CD14-positive monocyte (primary cell): ENCODE measurements around the gene TXNDC17. TPM values are rescaled to one million over a fixed set of nuclear protein-coding genes. Genes with fewer than 3 reads are reported as not detected.
"Not testable (repeated sequence)": the region's sequence is repeated elsewhere in the genome, so short reads cannot be mapped to it uniquely, and the experiment has no call there.

ENCODE experiments used
- DNase-seq, 3 donors: peaks; one replicate each; pipeline ENCODE4 v3.0.0-alpha.2; 2011 to 2022
- H2AFZ ChIP-seq: 2 replicates; pipeline ENCODE4 v1.6.0; 2012; ENCODE audit warnings: mild to moderate bottlenecking, low read depth, low read length, inconsistent platforms; ENCODE audit not compliant: insufficient read depth, poor library complexity, severe bottlenecking
- H3K27ac ChIP-seq, 2 donors: 1 replicate in 1 of 2; 2 replicates in 1 of 2; pipeline ENCODE4 v1.5.1; 2012 to 2013; ENCODE audit warnings: low read length in 2 of 2, control low read depth in 1 of 2, inconsistent platforms in 1 of 2, low read depth in 1 of 2, mild to moderate bottlenecking in 1 of 2
- H3K27me3 ChIP-seq, 2 donors: one replicate each; pipeline versions ENCODE4 v1.6.0 to v1.6.1; 2011 to 2013; ENCODE audit warnings: low read length in 2 of 2; ENCODE audit not compliant: control insufficient read depth in 2 of 2, insufficient read depth in 2 of 2
- H3K36me3 ChIP-seq, 2 donors: replicated peaks in 1 of 2; 1 replicate in 1 of 2; 2 replicates in 1 of 2; pipeline versions ENCODE4 v1.5.1 to v1.6.1; 2012 to 2013; ENCODE audit warnings: low read length in 2 of 2, control low read depth in 1 of 2, inconsistent platforms in 1 of 2, mild to moderate bottlenecking in 1 of 2; ENCODE audit not compliant: insufficient read depth in 2 of 2, control insufficient read depth in 1 of 2
- H3K4me1 ChIP-seq, 2 donors: 1 replicate in 1 of 2; 2 replicates in 1 of 2; pipeline versions ENCODE4 v1.5.1 to v1.6.1; 2012 to 2013; ENCODE audit warnings: low read length in 2 of 2, control low read depth in 1 of 2, inconsistent platforms in 1 of 2, mild to moderate bottlenecking in 1 of 2, moderate library complexity in 1 of 2; ENCODE audit not compliant: insufficient read depth in 2 of 2, control insufficient read depth in 1 of 2
- H3K4me2 ChIP-seq: replicated peaks from 2 replicates; pipeline ENCODE3; 2012; ENCODE audit warnings: low read length, moderate library complexity, mild to moderate bottlenecking; ENCODE audit not compliant: poor library complexity, severe bottlenecking; ENCODE audit errors: extremely low read depth
- H3K4me3 ChIP-seq, 3 experiments: fragments of 200-600 bp in 1 of 3; sonication (generic) in 1 of 3; replicated peaks in 1 of 3; 1 replicate in 2 of 3; 2 replicates in 1 of 3; pipeline ENCODE4 v1.5.1; 2011 to 2013; ENCODE audit warnings: low read length in 3 of 3, mild to moderate bottlenecking in 3 of 3, control low read depth in 2 of 3, low read depth in 2 of 3, inconsistent platforms in 1 of 3, moderate library complexity in 1 of 3
- H3K79me2 ChIP-seq: 2 replicates; pipeline ENCODE4 v1.6.0; 2012; ENCODE audit warnings: mild to moderate bottlenecking, control low read depth, inconsistent platforms, low read length, moderate library complexity; ENCODE audit not compliant: insufficient read depth
- H3K9ac ChIP-seq: 2 replicates; pipeline ENCODE4 v1.6.0; 2017; ENCODE audit warnings: low read length, mild to moderate bottlenecking; ENCODE audit not compliant: insufficient read depth, poor library complexity, severe bottlenecking
- H3K9me3 ChIP-seq, 2 donors: replicated peaks in 1 of 2; 1 replicate in 1 of 2; 2 replicates in 1 of 2; pipeline versions ENCODE4 v1.5.1 to v1.6.1; 2012 to 2013; ENCODE audit warnings: low read length in 2 of 2, control low read depth in 1 of 2; ENCODE audit not compliant: control insufficient read depth in 1 of 2, insufficient read depth in 1 of 2
- H4K20me1 ChIP-seq: 2 replicates; pipeline ENCODE4 v1.6.0; 2012; ENCODE audit warnings: mild to moderate bottlenecking, low read length, control low read depth, moderate library complexity; ENCODE audit not compliant: insufficient read depth
- H3K27ac Mint-ChIP-seq, 7 donors: one replicate each; pipeline ENCODE4 v1.8.0; 2020; ENCODE audit warnings: mild to moderate bottlenecking in 7 of 7, mixed read lengths in 7 of 7, moderate library complexity in 6 of 7, inconsistent platforms in 2 of 7
- H3K27me3 Mint-ChIP-seq, 3 donors: one replicate each; pipeline ENCODE4 v1.8.0; 2021 to 2022; ENCODE audit warnings: low read depth in 3 of 3, mild to moderate bottlenecking in 3 of 3, mixed read lengths in 3 of 3, moderate library complexity in 3 of 3, inconsistent platforms in 1 of 3
- H3K36me3 Mint-ChIP-seq, 2 donors: one replicate each; pipeline ENCODE4 v1.8.0; 2020; ENCODE audit warnings: mixed read lengths in 2 of 2, inconsistent platforms in 1 of 2, mild to moderate bottlenecking in 1 of 2
- H3K4me1 Mint-ChIP-seq: one replicate; pipeline ENCODE4 v1.8.0; 2020; ENCODE audit warnings: mild to moderate bottlenecking, mixed read lengths
- H3K4me3 Mint-ChIP-seq, 2 donors: one replicate each; pipeline ENCODE4 v1.8.0; 2020; ENCODE audit warnings: mild to moderate bottlenecking in 2 of 2, mixed read lengths in 2 of 2, moderate library complexity in 1 of 2
- H3K9me3 Mint-ChIP-seq, 7 donors: one replicate each; pipeline ENCODE4 v1.8.0; 2020 to 2022; ENCODE audit warnings: mixed read lengths in 7 of 7, mild to moderate bottlenecking in 6 of 7, moderate library complexity in 6 of 7, inconsistent platforms in 2 of 7
- WGBS: methylation state at CpG from one replicate; pipeline ENCODE4 v1.1.5; 2013; ENCODE audit warnings: missing lambda C conversion rate; ENCODE audit not compliant: insufficient coverage; 5-methylcytosine and 5-hydroxymethylcytosine counted together
- intact Hi-C, 2 donors: fragments of 100-400 bp; cut with micrococcal nuclease; formaldehyde crosslinking; loops; one replicate each; pipeline versions ENCODE4 v1.15.0 to v1.15.1; 2023
- polyA plus RNA-seq, 3 donors: library from polyadenylated mRNA; depleted of rRNA in 1 of 3; unstranded in 2 of 3; stranded (reverse) in 1 of 3; fragments of 300-500 nt in 2 of 3; fragments of >200 nt in 1 of 3; fragmentation: Illumina TruSeq in 2 of 3; gene quantifications; 1 replicate in 2 of 3; 2 replicates in 1 of 3; pipeline ENCODE4 v1.2.3, GENCODE V29; 2012 to 2021
- TF ChIP-seq, protein P1 (sequence below): fragments of 200-600 bp; IDR thresholded peaks from one replicate; pipeline ENCODE4 v1.8.0; 2022; ENCODE audit warnings: antibody characterized with exemption, mild to moderate bottlenecking

The TXNDC17 gene
- polyA plus RNA-seq, 3 donors: 88.8 to 357 (median 319) TPM

DNA sequence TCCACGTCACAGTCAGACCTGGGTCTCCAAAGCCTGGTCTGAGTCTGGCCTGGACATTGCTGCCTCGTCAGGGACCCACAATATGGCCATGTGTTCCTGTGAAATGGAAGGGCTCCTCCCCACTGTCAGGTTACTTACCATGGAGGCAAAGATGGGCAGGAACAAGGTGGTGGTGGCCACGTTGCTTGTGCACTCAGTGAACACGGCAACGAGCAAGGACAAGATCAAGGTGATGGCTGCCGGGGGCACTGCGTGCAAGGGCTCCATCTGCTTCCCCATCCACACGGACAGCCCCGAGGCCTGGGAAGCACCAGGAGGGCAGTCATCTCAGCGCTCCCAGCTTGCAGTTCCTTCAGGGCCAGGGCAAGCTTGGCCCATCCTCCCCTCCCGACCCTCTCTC is 49.8 kb downstream of the TXNDC17 start:
- Mint-ChIP-seq H3K27ac (no peak overlapping the region), H3K9me3 (peaks cover 0 to 2% (median 0%) of the 10 kb centered on the region in 7 donors), H3K27me3 (peaks cover 28 to 38% (median 37%) of the 10 kb centered on the region in 3 donors), H3K36me3 (no peaks in the 10 kb centered on the region), H3K4me1 (no peaks in the 10 kb centered on the region), H3K4me3 (no peak overlapping the region)
- Histone ChIP-seq H3K27ac (no peak overlapping the region), H4K20me1 (no peaks in the 10 kb centered on the region), H3K9me3 (no peaks in the 10 kb centered on the region), H3K27me3 (peaks cover 0 to 7% of the 10 kb centered on the region in 2 donors), H3K4me1 (no peaks in the 10 kb centered on the region), H3K36me3 (no peaks in the 10 kb centered on the region), H3K4me2 (no peak overlapping the region), H2AFZ (no peak overlapping the region), H3K9ac (no peak overlapping the region), H3K4me3 (no peak overlapping the region), H3K79me2 (no peaks in the 10 kb centered on the region)
- no peak for DNase-seq
- intact Hi-C loops: no loop called here
- TF ChIP-seq, protein P1, sequence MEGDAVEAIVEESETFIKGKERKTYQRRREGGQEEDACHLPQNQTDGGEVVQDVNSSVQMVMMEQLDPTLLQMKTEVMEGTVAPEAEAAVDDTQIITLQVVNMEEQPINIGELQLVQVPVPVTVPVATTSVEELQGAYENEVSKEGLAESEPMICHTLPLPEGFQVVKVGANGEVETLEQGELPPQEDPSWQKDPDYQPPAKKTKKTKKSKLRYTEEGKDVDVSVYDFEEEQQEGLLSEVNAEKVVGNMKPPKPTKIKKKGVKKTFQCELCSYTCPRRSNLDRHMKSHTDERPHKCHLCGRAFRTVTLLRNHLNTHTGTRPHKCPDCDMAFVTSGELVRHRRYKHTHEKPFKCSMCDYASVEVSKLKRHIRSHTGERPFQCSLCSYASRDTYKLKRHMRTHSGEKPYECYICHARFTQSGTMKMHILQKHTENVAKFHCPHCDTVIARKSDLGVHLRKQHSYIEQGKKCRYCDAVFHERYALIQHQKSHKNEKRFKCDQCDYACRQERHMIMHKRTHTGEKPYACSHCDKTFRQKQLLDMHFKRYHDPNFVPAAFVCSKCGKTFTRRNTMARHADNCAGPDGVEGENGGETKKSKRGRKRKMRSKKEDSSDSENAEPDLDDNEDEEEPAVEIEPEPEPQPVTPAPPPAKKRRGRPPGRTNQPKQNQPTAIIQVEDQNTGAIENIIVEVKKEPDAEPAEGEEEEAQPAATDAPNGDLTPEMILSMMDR: no peak
- WGBS: 89% methylated on average over 10 of the region's 11 CpGs

DNA sequence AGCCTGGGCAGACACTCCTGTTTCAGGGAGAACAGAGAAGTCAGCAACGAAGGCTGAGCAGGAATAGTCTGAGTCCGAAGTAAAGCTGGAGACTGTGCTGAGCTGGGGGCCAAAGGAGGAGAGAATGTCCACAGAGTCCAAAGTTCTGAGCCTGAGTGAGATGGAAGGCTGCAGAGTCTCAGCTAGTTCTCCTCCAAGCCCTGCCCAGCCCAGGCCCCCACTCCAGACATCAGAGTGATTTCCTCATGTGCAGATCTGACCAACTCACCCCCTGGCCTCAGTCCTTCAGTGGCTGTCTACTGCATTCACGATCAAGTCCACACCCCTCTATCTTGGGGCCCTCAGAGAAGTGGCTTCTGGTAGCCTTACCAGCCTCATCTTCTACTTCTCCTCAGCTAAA is 50.7 kb downstream of the TXNDC17 start:
- intact Hi-C loops: no loop called here
- Histone ChIP-seq H3K27me3 (peaks cover 0 to 7% of the 10 kb centered on the region in 2 donors), H4K20me1 (no peaks in the 10 kb centered on the region), H3K9me3 (no peaks in the 10 kb centered on the region), H3K4me1 (no peaks in the 10 kb centered on the region), H3K9ac (no peak overlapping the region), H3K27ac (no peak overlapping the region), H3K4me3 (no peak overlapping the region), H3K36me3 (no peaks in the 10 kb centered on the region), H3K4me2 (no peak overlapping the region), H2AFZ (no peak overlapping the region), H3K79me2 (no peaks in the 10 kb centered on the region)
- Mint-ChIP-seq H3K4me1 (no peaks in the 10 kb centered on the region), H3K4me3 (no peak overlapping the region), H3K27me3 (peaks cover 28 to 34% (median 33%) of the 10 kb centered on the region in 3 donors), H3K27ac (no peak overlapping the region), H3K36me3 (no peaks in the 10 kb centered on the region), H3K9me3 (peaks cover 0 to 2% (median 0%) of the 10 kb centered on the region in 7 donors)
- TF ChIP-seq, protein P1: no peak
- WGBS: 89% methylated on average over 3 of the region's 3 CpGs
- DNase-seq: no peak

DNA sequence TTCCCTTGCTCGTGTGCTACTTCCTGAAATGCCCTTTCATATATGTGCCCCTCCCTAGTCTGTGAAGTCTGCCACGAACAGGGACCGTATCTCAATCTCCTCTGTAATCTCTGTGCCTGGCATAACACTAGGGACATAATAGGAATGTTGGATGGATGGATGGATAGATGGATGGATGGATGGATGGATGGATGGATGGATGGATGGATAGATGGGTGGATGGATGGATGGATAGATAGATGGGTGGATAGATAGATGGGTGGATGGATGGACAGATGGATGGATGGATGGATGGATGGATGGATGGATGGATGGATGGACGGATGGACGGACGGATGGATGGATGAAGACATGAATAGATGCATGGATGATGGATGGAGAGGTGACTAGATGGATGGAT is 51.1 kb downstream of the TXNDC17 start:
- H3K27ac Mint-ChIP-seq, H3K27me3 ChIP-seq, H3K4me1 Mint-ChIP-seq, H3K9ac ChIP-seq, H3K9me3 ChIP-seq, H3K36me3 Mint-ChIP-seq, H3K9me3 Mint-ChIP-seq, H3K79me2 ChIP-seq, DNase-seq, H3K4me3 ChIP-seq, H3K4me2 ChIP-seq, H2AFZ ChIP-seq, H4K20me1 ChIP-seq, H3K4me1 ChIP-seq, intact Hi-C loops, H3K4me3 Mint-ChIP-seq, H3K36me3 ChIP-seq, H3K27ac ChIP-seq: not testable (repeated sequence)
- WGBS: 100% methylated on average over 1 of the region's 6 CpGs
- peaks cover 25 to 35% (median 32%) of the 10 kb centered on the region in 3 donors for H3K27me3 Mint-ChIP-seq
